SK-N-SH (cell line): Measurements from ENCODE around the gene SGPL1.

Source experiments
- CTCF ChIP-seq: fragments of 200-600 bp; sonication (generic); IDR thresholded peaks from 2 replicates; pipeline ENCODE4 v1.6.1; 2017; ENCODE audit warnings: antibody characterized with exemption, mild to moderate bottlenecking, moderate library complexity
- ELF1 ChIP-seq: IDR thresholded peaks from 2 replicates; pipeline ENCODE4 v1.4.0; 2012
- EP300 ChIP-seq, 2 experiments: IDR thresholded peaks; 2 replicates each; pipeline versions ENCODE4 v1.4.0 to v1.6.1; 2012; ENCODE audit warnings: borderline replicate concordance in 1 of 2, low read depth in 1 of 2, low read length in 1 of 2
- JUND ChIP-seq: IDR thresholded peaks from 2 replicates; pipeline ENCODE4 v1.4.0; 2012
- MXI1 ChIP-seq: IDR thresholded peaks from 2 replicates; pipeline ENCODE4 v1.6.1; 2012; ENCODE audit warnings: mild to moderate bottlenecking, low read depth, low read length, improper control_type of control experiment
- NFIC ChIP-seq: IDR thresholded peaks from 2 replicates; pipeline ENCODE4 v1.4.0; 2012; ENCODE audit warnings: borderline replicate concordance
- NRF1 ChIP-seq: IDR thresholded peaks from 2 replicates; pipeline ENCODE4 v1.6.1; 2012; ENCODE audit warnings: low read depth, mild to moderate bottlenecking, low read length
- POLR2AphosphoS5 ChIP-seq: IDR thresholded peaks from 2 replicates; pipeline ENCODE4 v1.6.1; 2012; ENCODE audit warnings: low read depth, low read length
- RAD21 ChIP-seq: IDR thresholded peaks from 2 replicates; pipeline ENCODE4 v1.6.1; 2012; ENCODE audit warnings: mild to moderate bottlenecking, low read length
- SMC3 ChIP-seq: IDR thresholded peaks from 2 replicates; pipeline ENCODE4 v1.6.1; 2012; ENCODE audit warnings: low read depth, low read length, improper control_type of control experiment
- TCF12 ChIP-seq: IDR thresholded peaks from 2 replicates; pipeline ENCODE4 v1.4.0; 2012
- USF1 ChIP-seq: IDR thresholded peaks from 2 replicates; pipeline ENCODE4 v1.4.0; 2012; ENCODE audit warnings: low read depth, borderline replicate concordance
- YY1 ChIP-seq: IDR thresholded peaks from 2 replicates; pipeline ENCODE4 v1.4.0; 2012; ENCODE audit warnings: low read depth, mild to moderate bottlenecking

GRCh38 chr10:70856454-70856853, 40.7 kb downstream of the SGPL1 start:
- TF ChIP-seq CTCF (no peak), RAD21 (no peak), TCF12 (no peak), EP300 (IDR thresholded peaks at IDR 0.05; ENCODE audit: borderline replicate concordance in 1 of 2, low read depth in 1 of 2, low read length in 1 of 2) (no peak), NFIC (no peak), USF1 (no peak), JUND (no peak), POLR2AphosphoS5 (no peak), MXI1 (no peak), NRF1 (no peak), SMC3 (no peak), YY1 (no peak), ELF1 (no peak)
